Measurements from ENCODE around the gene TFPI2. TPM values are rescaled to one million over a fixed set of nuclear protein-coding genes. Genes with fewer than 3 reads are reported as not detected.
"Not testable (repeated sequence)": the region's sequence is repeated elsewhere in the genome, so short reads cannot be mapped to it uniquely, and the experiment has no call there.

Gene TFPI2
- total RNA-seq, 1 donor from 2014 or later: 1.9 TPM

- DNase-seq (ENCODE audit: low spot score); intact Hi-C loops (cut with DNase I): not testable (repeated sequence)
Observed at GRCh38 chr7:93911661-93912060, 21.1 kb upstream of the TFPI2 start.

- DNase-seq (ENCODE audit: low spot score); intact Hi-C loops (cut with DNase I): not testable (repeated sequence)
Observed at GRCh38 chr7:93911242-93911641, 20.7 kb upstream of the TFPI2 start.

DNA sequence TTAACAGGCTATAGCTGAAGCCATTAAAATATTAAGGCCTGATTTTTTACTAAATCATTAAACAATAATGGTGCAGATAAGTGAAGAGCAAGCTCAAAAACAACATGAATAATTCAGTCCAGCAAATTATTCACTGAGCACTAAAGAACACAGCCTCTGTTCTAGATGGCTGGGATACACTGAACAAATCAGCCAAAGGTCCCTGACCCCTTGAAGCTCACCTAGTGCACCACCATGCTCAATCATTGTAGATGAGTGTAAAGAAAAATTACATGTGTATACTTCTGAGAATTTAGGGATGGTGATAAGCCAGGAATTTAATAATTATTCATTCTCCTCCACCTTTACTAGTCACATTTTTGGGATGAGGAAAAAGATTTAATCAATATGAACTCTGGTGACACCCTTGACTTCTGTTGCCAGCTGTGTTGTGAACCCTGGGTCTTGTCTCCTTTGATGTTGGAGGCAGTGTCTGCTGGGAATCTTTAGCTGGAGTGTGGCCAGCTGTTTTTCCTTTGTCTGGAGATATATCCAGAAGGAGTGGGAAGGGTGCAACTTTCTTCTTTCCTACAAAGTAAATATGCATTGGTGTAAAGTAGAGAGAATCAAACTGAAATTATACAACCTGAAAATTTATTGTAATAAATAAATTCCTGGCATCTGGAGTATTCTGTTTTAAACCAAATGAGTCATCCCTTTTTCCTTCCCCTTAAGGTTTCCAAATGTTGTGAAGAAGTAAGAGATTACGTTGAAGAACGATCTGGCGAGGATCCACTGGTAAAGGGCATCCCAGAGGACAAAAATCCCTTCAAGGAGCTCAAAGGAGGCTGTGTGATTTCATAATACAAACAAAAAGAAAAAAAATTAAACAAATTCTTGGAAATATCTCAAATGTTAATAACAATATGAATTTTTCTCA, 19.8 kb upstream of the TFPI2 start:
- intact Hi-C loops (cut with DNase I): no loop called here
- DNase-seq (ENCODE audit: low spot score): no peak

DNA sequence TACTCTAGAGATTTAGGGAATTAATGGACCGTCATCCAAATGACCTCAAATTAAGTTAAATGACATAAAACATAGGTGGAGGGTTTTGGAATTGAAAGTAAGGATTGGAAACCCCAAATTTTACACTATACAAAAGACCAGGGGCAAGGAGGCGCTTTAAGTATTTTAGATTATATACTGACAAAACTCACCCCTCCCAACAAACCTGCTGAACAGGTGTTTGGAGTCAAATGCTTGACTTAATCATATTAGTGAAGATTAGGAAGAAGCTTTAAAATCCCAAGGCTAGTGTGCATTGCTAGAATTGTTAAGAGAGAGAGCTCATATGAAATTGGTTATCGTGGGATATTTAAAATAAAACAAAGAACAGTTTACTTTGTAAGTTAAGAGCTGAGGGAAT, 15.7 kb upstream of the TFPI2 start, which contains the start of gene GNGT1:
Gene GNGT1 (plus strand): TSS at position 301 of the 400 bp plus-strand sequence. CDS start 180 bp downstream, outside the sequence.
- DNase-seq (ENCODE audit: low spot score): no peak
- intact Hi-C loops (cut with DNase I): loop anchor here (10.0 kb wide), 1 partner anchor 269 kb away; no protein-coding TSS in a partner anchor

GRCh38 chr7:93902777-93903423, 12.3 kb upstream of the TFPI2 start:
- no peak for DNase-seq (ENCODE audit: low spot score)
- intact Hi-C loops (cut with DNase I): loop anchor here (5.0 to 10.0 kb wide), 2 partner anchors 184 to 272 kb away; no protein-coding TSS in a partner anchor

DNA sequence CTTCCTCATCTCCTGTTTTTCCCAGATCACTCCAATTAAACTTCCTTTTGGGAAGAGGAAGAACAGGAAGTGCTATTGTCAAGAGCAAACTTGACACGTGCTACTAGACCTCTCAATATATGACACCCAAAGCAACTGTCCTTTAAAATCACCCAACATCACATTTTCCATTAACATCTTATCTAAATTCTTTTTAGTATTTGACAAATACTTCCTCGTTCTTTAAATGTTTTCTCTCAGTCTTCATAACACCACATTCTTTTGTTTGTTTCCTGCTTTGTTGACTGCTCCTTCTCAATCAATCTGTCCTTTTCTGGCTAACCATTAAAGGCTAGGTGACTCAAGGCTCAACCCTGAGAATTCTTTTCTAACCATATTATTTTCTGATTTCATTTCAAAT, 7.1 kb upstream of the TFPI2 start:
- no peak for DNase-seq (ENCODE audit: low spot score)
- intact Hi-C loops (cut with DNase I): loop anchor here (10.0 kb wide), 1 partner anchor 377 kb away; no protein-coding TSS in a partner anchor

GRCh38 chr7:93895859-93896600, 5.5 kb upstream of the TFPI2 start:
- no peak for DNase-seq (ENCODE audit: low spot score)
- intact Hi-C loops (cut with DNase I): loop anchor here (10.0 kb wide), 1 partner anchor 379 kb away; no protein-coding TSS in a partner anchor

DNA sequence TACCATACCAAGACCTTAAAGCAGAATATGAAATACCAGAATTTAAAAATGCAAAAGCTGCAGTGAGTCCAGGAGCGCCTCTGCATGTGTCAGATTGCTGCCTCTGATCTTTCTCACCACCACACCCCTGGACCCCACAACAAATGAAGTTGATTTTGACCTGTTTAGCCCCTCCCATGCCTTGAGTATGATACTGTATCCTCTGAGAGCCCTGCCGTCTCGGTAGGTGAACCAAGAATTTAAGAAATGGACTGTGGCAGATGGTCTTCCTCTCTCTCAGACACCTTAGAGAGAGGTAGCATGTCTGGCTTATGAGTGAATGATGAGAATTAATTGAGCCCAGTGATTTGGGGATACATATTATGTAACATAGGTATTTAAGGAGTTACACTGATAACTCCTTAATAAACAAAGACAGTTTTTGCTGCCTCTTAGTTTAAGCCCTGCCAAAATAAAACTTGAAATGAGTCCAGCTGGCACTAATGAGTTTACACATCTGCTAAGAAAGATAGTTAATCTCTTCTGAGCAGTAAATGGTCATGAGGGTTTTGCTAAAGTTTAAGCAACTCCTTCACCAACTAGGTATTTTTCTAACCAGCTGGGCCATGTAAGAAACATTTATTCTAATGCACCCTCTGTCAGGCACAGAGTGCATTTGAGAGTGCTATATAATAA, 4.5 kb upstream of the TFPI2 start:
- intact Hi-C loops (cut with DNase I): loop anchor here (10.0 kb wide), 1 partner anchor 380 kb away; no protein-coding TSS in a partner anchor
- DNase-seq (ENCODE audit: low spot score): no peak

DNA sequence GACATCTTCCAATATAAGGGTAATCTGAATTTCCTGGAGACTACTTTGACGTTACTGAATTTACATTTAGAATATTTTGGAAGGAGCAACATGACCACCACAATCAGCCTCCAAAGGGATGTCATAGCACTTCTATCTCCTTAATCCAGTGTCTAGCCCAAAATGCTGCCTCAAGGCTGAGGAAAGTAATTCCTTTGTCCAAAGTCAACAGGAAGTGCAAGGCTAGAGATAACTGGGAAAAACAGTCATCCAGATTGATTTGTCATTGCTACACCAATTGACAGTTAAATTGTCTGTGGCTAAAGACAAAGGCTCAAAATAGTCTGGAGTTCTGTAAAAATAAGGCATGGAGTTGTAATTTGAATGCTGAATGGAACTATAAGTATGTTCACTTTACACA, 3.9 kb upstream of the TFPI2 start:
- no peak for DNase-seq (ENCODE audit: low spot score)
- intact Hi-C loops (cut with DNase I): loop anchor here (10.0 kb wide), 1 partner anchor 380 kb away; no protein-coding TSS in a partner anchor

GRCh38 chr7:93890041-93890463, 501 bp downstream of the TFPI2 start:
- intact Hi-C loops (cut with DNase I): loop anchor here (10.0 kb wide), 1 partner anchor 385 kb away; no protein-coding TSS in a partner anchor
- DNase-seq (ENCODE audit: low spot score): no peak

GRCh38 chr7:93889261-93889660, 1.3 kb downstream of the TFPI2 start:
- DNase-seq (ENCODE audit: low spot score): no peak
- intact Hi-C loops (cut with DNase I): no loop called here

DNA sequence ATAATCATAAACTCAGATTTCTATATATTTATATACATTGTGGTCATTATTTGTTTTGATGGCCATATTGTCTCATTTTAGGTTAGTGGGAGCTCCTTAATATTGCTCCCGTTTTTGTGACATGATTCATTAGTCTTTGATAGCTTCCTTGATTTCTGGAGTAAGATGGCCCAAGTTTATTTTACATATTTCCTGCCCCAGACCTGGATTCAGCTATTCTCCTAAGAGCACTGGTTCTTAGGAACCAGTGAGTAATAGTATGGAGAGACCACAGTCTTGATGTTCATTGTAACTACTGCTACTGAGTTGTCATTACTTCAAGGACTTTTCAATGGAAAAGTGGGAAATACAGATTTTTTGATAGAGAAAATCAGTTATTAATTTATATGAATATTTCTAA, 6.0 kb downstream of the TFPI2 start:
- DNase-seq (ENCODE audit: low spot score): no peak
- intact Hi-C loops (cut with DNase I): no loop called here

DNA sequence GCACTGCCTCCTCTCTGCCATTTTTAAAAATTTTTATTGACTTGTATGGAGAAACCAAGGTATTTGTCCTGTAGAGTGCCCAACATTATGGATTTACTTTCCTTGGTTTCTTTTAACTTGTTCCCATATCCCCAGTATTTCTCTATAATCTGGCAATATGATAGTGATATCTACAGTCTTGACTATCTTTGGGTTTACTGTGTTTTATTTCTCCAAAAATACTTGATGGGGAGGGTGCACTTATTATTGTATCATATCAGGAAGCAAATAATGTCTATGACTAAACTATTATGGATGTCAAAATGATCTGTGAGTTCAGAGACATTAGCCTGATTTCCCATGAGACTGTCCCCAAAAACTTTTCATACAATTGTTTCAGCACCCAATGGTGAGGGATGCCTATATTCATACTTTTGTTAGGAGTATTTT, 6.6 kb downstream of the TFPI2 start:
- intact Hi-C loops (cut with DNase I): no loop called here
- no peak for DNase-seq (ENCODE audit: low spot score)

DNA sequence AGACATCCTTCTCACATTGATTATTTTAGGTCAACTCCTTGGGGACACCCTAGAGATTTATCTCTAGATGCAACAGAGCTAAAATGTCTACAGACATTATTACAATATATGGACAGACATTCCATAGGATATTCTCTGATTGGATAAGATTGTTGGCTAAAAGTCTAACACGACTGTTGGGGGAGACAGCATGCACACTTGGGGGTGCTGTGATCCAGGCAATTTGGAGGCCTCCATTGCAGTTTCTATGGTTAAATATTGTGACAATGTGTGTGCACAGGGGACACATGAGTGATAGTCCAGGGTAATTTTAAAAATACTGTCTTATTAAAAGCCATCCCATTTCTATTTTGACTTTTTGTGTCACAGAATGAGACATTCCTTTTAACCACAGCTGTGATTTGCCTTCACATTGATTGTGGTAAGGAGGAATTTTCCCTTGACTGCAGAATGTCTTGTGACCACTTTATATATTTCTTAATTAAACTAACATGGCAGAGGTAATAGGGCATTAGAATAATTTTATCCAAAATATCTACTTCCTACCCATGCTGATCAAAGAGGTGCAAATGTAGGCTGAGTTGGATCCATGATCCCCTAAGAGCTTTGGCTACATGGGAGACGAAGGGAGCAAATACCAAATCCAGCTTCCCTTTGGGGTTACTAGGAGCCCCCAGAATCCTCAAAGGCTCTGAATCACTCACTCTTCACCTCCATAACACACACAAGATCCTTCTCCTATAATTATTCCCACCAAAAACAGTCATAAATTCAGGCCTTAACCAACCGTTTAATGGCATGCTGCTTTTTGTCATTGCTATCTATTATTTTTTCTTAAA, 7.3 kb downstream of the TFPI2 start:
- intact Hi-C loops (cut with DNase I): no loop called here
- DNase-seq (ENCODE audit: low spot score): no peak

GRCh38 chr7:93882468-93882867, 8.1 kb downstream of the TFPI2 start:
- no peak for DNase-seq (ENCODE audit: low spot score)
- intact Hi-C loops (cut with DNase I): no loop called here

DNA sequence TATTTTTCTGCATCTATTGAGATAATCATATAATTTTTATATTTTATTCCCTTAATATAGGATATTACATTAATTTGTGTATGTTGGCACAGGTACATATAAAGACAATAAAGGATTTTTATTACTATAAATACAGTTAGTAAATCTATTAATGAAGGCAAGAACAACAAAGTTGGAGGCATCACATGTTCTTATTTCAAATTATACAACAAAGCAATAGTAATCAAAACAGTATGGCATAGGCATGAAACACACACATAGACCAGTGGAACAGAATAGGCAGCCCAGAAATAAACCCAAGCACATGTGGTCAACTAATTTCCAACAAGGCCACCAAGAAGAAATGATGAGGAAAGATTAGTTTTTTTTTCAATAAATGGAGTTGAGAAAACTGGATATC, 11.2 kb downstream of the TFPI2 start:
- intact Hi-C loops (cut with DNase I): no loop called here
- DNase-seq (ENCODE audit: low spot score): no peak

DNA sequence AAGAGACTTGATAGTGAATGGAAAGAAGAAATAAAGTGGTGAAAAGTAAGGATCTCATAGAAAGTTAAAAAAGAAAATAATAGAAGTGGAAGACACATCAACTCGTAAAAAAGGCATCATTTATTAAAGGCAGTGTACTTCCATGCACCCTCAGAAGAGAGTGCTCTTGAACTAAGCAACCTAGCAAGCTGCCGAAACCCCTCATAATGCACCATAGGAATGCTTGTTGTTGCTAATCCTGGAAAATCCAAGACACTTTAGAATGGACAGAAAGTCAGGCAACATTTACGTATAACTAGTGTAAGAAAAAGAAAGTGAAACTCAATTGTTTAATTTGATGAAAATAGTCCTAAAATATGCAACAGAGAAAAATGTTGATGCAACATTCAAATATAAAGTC, 12.8 kb downstream of the TFPI2 start:
- DNase-seq (ENCODE audit: low spot score): no peak
- intact Hi-C loops (cut with DNase I): no loop called here

GRCh38 chr7:93873998-93874574, 16.5 kb downstream of the TFPI2 start:
- DNase-seq (ENCODE audit: low spot score): no peak
- intact Hi-C loops (cut with DNase I): no loop called here

All from cardiac septum (tissue), 1 donor.